GM12878 (cell line): Measurements from ENCODE around the gene KRT86.

ENCODE experiments used
- POLR2A ChIP-seq: IDR thresholded peaks from 2 replicates; pipeline ENCODE4 v1.6.1; 2011; ENCODE audit warnings: low read depth, mild to moderate bottlenecking, low read length
- POLR2AphosphoS5 ChIP-seq: IDR thresholded peaks from 2 replicates; pipeline ENCODE4 v1.6.1; 2011; ENCODE audit warnings: mild to moderate bottlenecking, low read length, inconsistent platforms
- SIN3A ChIP-seq: IDR thresholded peaks from 2 replicates; pipeline ENCODE4 v1.6.1; 2012; ENCODE audit warnings: low read depth, low read length, improper control_type of control experiment
- TF ChIP-seq, protein P1 (sequence below): IDR thresholded peaks from 2 replicates; pipeline ENCODE4 v1.6.1; 2012; ENCODE audit warnings: low read depth, low read length, improper control_type of control experiment
- TF ChIP-seq, protein P2 (sequence below): IDR thresholded peaks from 2 replicates; pipeline ENCODE4 v1.6.1; 2012; ENCODE audit warnings: low read depth, low read length, improper control_type of control experiment

DNA sequence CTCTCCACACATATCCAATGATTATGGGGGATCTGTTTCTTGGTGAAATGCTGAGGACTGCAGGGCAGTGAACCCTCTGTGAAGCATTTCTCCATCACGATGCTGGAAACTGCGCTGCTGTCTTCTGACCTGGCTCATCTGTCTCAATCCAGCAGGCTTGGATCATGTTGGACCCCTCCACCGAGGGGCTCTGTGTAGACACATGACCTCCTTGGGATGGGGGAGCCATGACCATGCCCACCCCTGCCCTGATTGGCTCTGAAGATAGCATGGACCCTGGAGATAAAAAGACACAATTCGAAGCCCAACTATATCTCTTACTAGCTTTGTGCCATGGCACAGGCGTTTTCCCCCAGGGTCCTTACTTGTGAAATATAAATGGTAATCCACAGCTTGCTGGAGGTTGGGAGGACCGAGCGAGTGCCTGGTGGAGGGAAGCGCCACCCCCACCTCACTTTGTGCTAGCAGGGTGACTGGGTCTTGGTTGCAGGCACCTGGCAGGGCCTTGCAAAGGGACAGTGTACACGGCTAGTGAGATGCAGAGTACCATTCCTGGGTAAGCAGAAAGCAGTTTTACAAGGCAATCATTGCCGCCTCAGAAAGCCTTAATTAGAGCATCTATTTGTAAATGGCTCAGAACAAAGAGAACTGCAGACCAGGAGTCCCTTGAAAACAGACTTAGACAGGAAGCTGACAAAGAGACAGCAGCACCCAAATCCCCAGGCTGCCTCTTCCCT lies 49.1 kb downstream of the KRT86 start:
- TF ChIP-seq SIN3A, result no peak
- TF ChIP-seq POLR2A, result no peak
- TF ChIP-seq, protein P1, sequence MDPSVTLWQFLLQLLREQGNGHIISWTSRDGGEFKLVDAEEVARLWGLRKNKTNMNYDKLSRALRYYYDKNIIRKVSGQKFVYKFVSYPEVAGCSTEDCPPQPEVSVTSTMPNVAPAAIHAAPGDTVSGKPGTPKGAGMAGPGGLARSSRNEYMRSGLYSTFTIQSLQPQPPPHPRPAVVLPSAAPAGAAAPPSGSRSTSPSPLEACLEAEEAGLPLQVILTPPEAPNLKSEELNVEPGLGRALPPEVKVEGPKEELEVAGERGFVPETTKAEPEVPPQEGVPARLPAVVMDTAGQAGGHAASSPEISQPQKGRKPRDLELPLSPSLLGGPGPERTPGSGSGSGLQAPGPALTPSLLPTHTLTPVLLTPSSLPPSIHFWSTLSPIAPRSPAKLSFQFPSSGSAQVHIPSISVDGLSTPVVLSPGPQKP, result no peak
- TF ChIP-seq POLR2AphosphoS5, result no peak
- TF ChIP-seq, protein P2, sequence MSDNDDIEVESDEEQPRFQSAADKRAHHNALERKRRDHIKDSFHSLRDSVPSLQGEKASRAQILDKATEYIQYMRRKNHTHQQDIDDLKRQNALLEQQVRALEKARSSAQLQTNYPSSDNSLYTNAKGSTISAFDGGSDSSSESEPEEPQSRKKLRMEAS, result no peak
